Measurements from ENCODE around the gene ZBTB7B.
"Not testable (repeated sequence)": the region's sequence is repeated elsewhere in the genome, so short reads cannot be mapped to it uniquely, and the experiment has no call there.

The ZBTB7B gene

DNA sequence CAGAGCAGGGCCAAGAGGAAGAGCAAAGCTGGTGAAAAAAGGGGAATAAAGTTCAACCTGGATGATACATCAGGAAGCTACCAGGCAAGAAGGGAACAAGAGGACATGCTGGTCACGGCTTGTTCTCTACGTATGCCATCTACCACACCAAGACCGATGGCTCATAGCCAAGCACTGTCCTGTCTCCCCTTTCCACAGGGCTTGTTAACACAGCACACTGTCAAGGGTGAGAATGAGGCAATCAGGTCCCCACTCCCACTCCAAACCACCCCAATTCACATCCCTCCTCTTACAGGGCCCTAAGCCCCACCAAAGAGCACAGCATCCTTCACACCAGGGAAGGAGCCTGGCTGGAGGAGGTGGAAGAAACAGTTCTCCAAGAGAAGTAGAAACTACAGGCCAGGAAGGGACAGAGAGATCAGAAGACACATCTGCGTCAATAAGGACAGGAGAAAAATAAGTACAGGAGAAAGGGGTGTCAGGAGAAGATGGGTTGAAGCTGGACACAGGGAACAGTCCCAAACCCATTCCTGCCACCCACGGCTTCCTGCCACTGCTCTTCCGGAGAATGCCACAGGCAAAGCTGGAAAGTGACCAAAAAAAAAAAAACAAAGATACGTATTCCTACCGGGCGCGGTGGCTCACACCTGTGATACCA is 31.1 kb upstream of the ZBTB7B start:
- peaks cover 42% of the 10 kb centered on the region for H3K4me1 Mint-ChIP-seq
- peak overlapping the region; percentile 72 for H3K27ac Mint-ChIP-seq (ENCODE audit: low read depth)
- DNase-seq (ENCODE audit: low spot score in 2 of 2) (no peak), ATAC-seq (replicated peaks; ENCODE audit: extremely low read depth, poor library complexity, severe bottlenecking) (no peak)
- H3K4me3 Mint-ChIP-seq, result peak overlapping the region; percentile 29
- no peaks in the 10 kb centered on the region for H3K27me3 Mint-ChIP-seq
- peaks cover 17% of the 10 kb centered on the region for H3K36me3 Mint-ChIP-seq (ENCODE audit: insufficient read depth)
- H3K9me3 Mint-ChIP-seq, result no peaks in the 10 kb centered on the region

DNA sequence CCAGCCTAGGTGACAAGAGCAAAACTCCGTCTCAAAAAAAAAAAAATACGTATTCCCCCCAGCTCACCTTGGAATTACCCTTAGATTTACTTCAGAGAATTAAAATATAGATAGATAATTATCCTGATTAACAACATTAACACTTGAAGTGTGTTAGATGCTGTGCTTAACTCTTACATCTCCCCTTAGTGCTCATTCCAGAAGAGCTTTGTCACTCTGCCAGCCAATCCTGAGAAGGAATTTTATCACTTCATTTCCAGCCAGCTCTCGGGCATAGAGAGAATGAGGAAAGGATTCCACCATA is 30.4 kb upstream of the ZBTB7B start:
- H3K36me3 Mint-ChIP-seq (ENCODE audit: insufficient read depth), result peaks cover 14% of the 10 kb centered on the region
- H3K27ac Mint-ChIP-seq (ENCODE audit: low read depth), result no peak overlapping the region
- no peak overlapping the region for H3K4me3 Mint-ChIP-seq
- no peak for DNase-seq (ENCODE audit: low spot score in 2 of 2)
- no peak for ATAC-seq (replicated peaks; ENCODE audit: extremely low read depth, poor library complexity, severe bottlenecking)
- no peaks in the 10 kb centered on the region for H3K27me3 Mint-ChIP-seq
- H3K4me1 Mint-ChIP-seq, result peaks cover 42% of the 10 kb centered on the region
- no peaks in the 10 kb centered on the region for H3K9me3 Mint-ChIP-seq

DNA sequence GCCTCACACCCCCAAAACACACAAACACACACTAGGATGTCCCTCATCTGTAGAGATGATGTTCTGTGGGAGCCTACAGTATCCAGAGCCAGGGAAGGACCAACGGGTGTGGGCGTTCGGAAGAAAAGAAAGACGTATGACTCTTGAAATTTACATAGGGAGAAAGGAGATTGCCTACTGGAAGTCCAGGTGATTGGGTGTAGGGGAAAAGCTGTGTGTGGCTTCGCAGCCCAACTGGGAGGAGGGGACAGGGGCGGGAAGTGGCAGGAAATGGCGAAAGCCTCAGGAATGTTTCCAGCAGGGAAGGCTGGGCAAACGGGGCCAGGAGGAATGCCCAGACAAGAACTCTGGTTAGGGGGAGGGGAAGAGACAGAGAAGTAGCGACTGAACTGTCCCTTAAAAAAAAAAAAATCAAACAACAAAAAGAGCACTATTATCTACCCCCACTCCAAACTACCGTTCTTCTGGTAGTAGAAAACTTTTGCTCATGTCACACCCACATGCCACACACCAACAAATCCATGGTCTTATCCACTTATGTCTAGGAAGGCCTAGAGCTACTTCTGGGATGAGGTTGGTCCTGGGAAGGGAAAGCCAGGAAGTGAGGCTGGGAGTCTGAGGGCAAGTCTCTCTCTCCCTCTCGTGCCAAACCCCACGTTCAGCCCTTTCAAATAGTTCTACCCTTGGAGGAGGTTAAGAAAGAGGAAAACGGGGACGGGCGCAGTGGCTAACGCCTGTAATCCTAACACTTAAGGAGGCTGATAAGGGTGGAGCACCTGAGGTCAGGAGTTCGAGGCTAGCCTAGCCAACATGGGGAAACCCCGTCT is 29.9 kb upstream of the ZBTB7B start:
- no peak overlapping the region for H3K27ac Mint-ChIP-seq (ENCODE audit: low read depth)
- DNase-seq (ENCODE audit: low spot score in 2 of 2), result no peak
- no peak overlapping the region for H3K4me3 Mint-ChIP-seq
- H3K4me1 Mint-ChIP-seq, result peaks cover 42% of the 10 kb centered on the region
- no peak for ATAC-seq (replicated peaks; ENCODE audit: extremely low read depth, poor library complexity, severe bottlenecking)
- H3K9me3 Mint-ChIP-seq, result no peaks in the 10 kb centered on the region
- peaks cover 12% of the 10 kb centered on the region for H3K36me3 Mint-ChIP-seq (ENCODE audit: insufficient read depth)
- no peaks in the 10 kb centered on the region for H3K27me3 Mint-ChIP-seq

DNA sequence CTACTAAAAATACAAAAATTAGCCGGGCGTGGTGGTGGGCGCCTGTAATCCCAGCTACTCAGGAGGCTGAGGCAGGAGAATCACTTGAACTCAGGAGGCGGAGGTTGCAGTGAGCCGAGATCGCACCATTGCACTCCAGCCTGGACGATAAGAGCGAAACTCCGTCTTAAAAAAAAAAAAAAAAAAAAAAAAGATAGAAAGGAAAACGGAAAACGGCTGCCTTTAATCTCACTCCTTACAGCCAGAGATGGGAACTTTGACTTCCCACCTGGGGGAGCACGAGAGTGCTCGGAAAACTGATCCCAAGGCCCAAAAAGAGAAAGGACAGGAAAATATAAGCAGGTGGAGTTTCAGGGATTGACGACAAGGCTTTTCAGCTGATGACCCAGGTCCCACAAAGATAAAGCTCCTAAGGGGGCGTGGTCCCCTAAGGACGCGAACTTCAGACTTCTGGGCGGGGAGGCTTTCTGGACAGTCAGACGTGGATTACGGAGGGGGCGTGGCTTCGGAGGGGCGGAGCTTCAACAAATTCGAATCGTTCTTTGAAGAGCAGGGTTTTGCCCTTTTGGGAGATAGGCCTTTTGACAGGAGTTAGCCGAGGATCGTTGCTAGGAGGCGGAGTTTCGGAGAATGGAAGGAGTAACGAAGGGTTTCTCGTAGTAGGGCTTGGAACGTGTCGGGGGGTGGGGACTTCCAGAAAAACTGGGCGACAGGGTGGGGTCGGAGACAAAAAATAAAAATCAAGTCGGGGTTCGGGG is 29.1 kb upstream of the ZBTB7B start:
- ATAC-seq (replicated peaks; ENCODE audit: extremely low read depth, poor library complexity, severe bottlenecking) (peak; percentile 15), DNase-seq (ENCODE audit: low spot score in 2 of 2) (peak; percentile 83 to 85)
- Mint-ChIP-seq H3K4me1 (peaks cover 36% of the 10 kb centered on the region), H3K9me3 (no peaks in the 10 kb centered on the region), H3K27me3 (no peaks in the 10 kb centered on the region), H3K27ac (ENCODE audit: low read depth) (no peak overlapping the region), H3K4me3 (no peak overlapping the region), H3K36me3 (ENCODE audit: insufficient read depth) (peaks cover 7% of the 10 kb centered on the region)

DNA sequence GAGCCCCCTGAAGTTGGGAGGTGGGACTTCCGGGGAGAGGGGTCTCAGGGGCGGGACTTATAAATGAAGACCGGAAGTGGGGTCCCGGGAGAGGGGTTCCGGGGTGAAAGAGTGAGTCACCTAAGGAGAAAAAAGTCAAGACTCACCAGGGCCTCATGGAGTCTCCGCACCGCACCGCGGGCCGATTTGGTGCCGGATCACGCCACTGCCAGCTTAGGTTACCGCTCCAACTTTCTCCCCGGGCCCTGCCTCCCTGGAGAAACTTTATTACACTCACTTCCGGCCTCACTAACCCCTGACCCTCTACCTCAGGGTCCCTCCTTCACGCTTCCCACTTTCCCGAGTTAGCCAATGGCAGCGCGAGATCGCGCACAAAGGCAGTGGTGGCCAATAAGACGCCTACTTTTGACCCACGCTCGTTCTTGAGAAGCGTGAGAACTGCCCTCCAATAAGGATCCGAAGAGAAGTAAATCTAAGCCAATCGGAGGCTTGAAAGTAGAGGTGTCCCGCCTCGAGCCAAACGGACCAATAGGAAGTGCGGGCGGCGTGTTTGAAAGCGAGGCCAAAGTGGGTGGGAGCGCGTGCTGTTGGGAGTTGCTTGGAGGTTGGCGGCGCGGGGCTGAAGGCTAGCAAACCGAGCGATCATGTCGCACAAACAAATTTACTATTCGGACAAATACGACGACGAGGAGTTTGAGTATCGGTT is 28.3 kb upstream of the ZBTB7B start, which contains the start of gene CKS1B:
TSS of gene CKS1B (plus strand) at position 580 of the 706 bp plus-strand sequence. CDS start at position 645, 65 bp downstream.
- peaks cover 2% of the 10 kb centered on the region for H3K36me3 Mint-ChIP-seq (ENCODE audit: insufficient read depth)
- no peaks in the 10 kb centered on the region for H3K9me3 Mint-ChIP-seq
- no peaks in the 10 kb centered on the region for H3K27me3 Mint-ChIP-seq
- peak; percentile 97 to 99 for DNase-seq (ENCODE audit: low spot score in 2 of 2)
- peak; percentile 88 for ATAC-seq (replicated peaks; ENCODE audit: extremely low read depth, poor library complexity, severe bottlenecking)
- H3K27ac Mint-ChIP-seq (ENCODE audit: low read depth), result no peak within 1 kb of the TSS
- H3K4me3 Mint-ChIP-seq, result no peak within 1 kb of the TSS
- peaks cover 29% of the 10 kb centered on the region for H3K4me1 Mint-ChIP-seq

DNA sequence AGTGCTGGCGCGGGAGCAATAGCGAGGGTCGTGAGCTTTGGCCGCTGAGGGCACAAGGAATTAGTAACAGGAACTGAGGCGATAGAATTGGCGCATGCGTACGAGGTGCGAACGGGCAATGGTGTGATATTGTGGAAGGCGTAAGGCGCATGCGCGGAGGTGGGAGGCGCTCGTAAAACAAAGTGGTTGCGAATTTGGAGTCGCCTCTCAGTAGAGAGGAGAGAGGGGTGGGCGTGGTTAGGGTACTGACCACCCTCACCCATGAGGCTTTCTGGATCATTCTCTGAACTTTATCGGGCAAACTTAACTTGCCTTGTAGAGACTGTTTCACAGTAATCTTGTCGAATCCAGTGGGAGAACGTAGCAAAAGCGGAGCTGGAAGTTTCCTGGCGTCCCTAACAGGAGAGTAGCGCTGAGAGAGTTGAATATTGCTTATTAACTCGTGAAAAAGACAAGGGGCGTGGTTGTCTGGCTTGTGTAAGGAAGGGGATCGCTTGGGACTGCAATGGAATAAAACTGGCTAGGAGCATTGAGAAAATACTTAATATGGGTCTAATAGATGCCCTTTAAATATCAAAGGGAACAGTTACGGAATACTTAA is 27.7 kb upstream of the ZBTB7B start:
- Mint-ChIP-seq H3K4me3 (no peak overlapping the region), H3K36me3 (ENCODE audit: insufficient read depth) (peaks cover 2% of the 10 kb centered on the region), H3K27me3 (no peaks in the 10 kb centered on the region), H3K27ac (ENCODE audit: low read depth) (no peak overlapping the region), H3K9me3 (no peaks in the 10 kb centered on the region), H3K4me1 (peaks cover 24% of the 10 kb centered on the region)
- DNase-seq (ENCODE audit: low spot score in 2 of 2) (peak in 1 of 2 donors; percentile 92), ATAC-seq (replicated peaks; ENCODE audit: extremely low read depth, poor library complexity, severe bottlenecking) (peak; percentile 49)

DNA sequence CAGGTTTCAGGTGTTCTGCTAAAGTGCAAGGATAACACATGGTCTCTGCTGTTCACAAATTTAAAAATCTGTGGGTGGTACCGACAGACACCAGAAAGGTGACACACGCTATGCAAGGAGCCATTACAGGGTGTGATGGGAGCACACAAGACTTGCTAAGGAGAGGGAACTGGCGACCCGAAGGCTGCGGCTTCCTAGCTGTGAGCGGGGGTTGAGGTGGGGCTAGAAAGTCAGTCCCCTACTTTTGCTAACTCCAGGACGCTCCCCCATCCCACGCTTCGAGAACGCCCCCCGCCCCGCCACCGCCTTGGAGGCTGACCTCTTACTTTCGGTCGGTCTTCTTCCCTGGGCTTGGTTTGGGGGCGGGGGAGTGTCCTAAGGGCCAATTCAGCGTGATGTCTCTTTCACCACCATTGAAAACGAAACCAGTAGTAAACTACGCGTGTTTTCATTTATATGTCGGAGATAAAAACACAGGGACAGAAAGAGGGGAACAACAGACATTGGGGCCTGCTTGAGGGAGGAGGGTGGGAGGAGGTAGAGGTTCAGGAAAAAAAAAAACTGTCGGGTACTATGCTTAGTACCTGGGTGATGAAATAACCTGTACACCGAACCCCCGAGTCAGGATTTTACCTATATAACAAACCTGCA is 27.1 kb upstream of the ZBTB7B start:
- DNase-seq (ENCODE audit: low spot score in 2 of 2) (no peak), ATAC-seq (replicated peaks; ENCODE audit: extremely low read depth, poor library complexity, severe bottlenecking) (no peak)
- Mint-ChIP-seq H3K4me3 (no peak overlapping the region), H3K27me3 (no peaks in the 10 kb centered on the region), H3K9me3 (no peaks in the 10 kb centered on the region), H3K4me1 (peaks cover 24% of the 10 kb centered on the region), H3K27ac (ENCODE audit: low read depth) (no peak overlapping the region), H3K36me3 (ENCODE audit: insufficient read depth) (peaks cover 2% of the 10 kb centered on the region)

DNA sequence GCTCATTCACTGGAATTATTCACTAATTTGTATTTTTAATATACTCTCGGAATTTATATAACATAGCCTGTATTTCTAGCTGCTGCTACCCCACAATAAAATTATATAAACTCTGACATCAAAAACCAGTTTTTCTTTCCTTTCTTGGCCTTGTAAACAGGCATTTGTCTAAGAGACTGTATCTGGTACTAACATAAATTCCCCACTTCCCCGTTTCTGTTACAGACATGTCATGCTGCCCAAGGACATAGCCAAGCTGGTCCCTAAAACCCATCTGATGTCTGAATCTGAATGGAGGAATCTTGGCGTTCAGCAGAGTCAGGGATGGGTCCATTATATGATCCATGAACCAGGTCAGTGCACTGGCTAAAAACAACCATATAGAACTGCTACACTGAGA is 24.8 kb upstream of the ZBTB7B start:
- ATAC-seq (replicated peaks; ENCODE audit: extremely low read depth, poor library complexity, severe bottlenecking); H3K27ac Mint-ChIP-seq (ENCODE audit: low read depth); H3K9me3 Mint-ChIP-seq; H3K27me3 Mint-ChIP-seq; H3K4me3 Mint-ChIP-seq; H3K36me3 Mint-ChIP-seq (ENCODE audit: insufficient read depth); DNase-seq (ENCODE audit: low spot score in 2 of 2); H3K4me1 Mint-ChIP-seq: not testable (repeated sequence)

DNA sequence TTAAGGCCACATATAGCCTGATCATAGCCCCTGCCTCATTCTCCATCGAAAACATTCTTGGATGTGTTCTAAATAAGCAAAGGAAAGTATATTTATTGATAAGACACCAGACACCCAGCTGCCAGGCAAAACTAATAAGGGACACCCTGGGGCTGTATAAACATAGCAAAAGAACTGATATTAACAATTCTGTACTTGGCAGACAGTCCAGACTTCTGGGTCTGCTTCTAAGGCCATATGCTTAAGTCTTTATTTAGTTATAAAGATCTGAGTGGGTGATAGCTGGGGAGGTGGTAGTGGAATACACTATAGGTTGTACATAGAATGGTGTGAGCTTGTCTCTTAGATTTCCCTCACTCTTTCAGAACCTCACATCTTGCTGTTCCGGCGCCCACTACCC is 24.2 kb upstream of the ZBTB7B start:
- ATAC-seq (replicated peaks; ENCODE audit: extremely low read depth, poor library complexity, severe bottlenecking) (no peak), DNase-seq (ENCODE audit: low spot score in 2 of 2) (no peak)
- H3K27me3 Mint-ChIP-seq, result no peaks in the 10 kb centered on the region
- H3K9me3 Mint-ChIP-seq, result no peaks in the 10 kb centered on the region
- H3K4me1 Mint-ChIP-seq, result no peaks in the 10 kb centered on the region
- H3K36me3 Mint-ChIP-seq (ENCODE audit: insufficient read depth), result no peaks in the 10 kb centered on the region
- H3K4me3 Mint-ChIP-seq, result no peak overlapping the region
- H3K27ac Mint-ChIP-seq (ENCODE audit: low read depth), result no peak overlapping the region

DNA sequence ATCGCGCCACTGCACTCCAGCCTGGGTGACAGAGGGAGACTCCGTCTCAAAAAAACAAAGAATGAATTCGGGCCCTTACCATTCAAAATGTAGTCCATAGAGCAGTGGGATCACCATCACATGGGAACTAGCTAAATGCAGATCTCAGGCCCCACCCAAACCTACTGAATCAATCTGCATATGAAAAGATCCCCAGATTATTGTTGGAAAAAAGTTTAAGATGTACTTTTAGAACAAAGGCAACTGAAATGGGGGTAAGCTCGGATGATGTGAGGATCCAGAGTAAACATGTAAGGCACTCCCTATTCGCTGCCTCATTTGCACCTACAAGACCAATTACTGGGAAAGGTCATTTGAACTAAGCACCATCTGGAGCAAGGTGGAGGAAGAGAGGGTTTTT is 20.3 kb upstream of the ZBTB7B start:
- H3K27ac Mint-ChIP-seq (ENCODE audit: low read depth), result no peak overlapping the region
- H3K36me3 Mint-ChIP-seq (ENCODE audit: insufficient read depth), result peaks cover 10% of the 10 kb centered on the region
- H3K9me3 Mint-ChIP-seq, result no peaks in the 10 kb centered on the region
- H3K27me3 Mint-ChIP-seq, result no peaks in the 10 kb centered on the region
- H3K4me3 Mint-ChIP-seq, result no peak overlapping the region
- DNase-seq (ENCODE audit: low spot score in 2 of 2), result no peak
- ATAC-seq (replicated peaks; ENCODE audit: extremely low read depth, poor library complexity, severe bottlenecking), result no peak
- H3K4me1 Mint-ChIP-seq, result no peaks in the 10 kb centered on the region

DNA sequence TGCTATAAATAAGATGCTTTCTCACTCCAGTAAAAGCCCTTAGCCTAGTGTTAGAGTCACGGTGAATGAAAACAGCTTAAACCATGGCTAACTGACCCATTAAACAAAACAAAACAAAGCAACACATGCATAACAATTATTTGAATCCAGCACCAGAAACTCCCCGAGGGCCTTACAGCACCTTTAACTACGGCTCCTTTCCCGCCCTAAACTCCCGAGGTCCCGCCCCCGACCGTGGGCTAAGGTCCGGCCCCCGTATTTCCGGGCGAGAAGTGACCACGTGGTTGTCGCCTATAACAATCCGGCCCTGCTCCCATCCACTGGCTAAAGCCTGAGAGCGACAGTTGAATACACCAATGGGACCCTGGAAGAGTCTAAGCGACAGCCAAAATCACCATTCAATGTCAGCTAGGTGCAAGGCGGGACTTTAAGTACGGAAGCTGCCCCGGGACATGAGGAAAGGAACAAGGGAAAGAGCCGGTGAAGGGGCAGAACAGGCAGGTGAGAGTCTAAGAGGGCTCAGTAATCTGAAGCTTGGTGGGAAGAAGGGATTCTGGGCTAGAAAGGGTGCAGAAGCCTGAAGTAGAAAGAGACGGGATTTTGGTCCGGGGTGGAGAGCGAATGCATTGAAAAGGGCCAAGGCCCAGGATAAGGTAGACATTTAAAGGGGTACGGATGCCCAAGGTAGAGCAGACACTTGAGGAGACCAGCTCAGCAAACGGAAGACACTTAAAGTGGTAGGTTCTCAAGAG is 19.5 kb upstream of the ZBTB7B start, which contains the start of gene FLAD1:
TSS of gene FLAD1 (plus strand) at position 448 of the 752 bp plus-strand sequence. CDS start 351 bp downstream, outside the sequence.
- Mint-ChIP-seq H3K27ac (ENCODE audit: low read depth) (no peak within 1 kb of the TSS), H3K36me3 (ENCODE audit: insufficient read depth) (peaks cover 16% of the 10 kb centered on the region), H3K4me3 (no peak within 1 kb of the TSS), H3K27me3 (no peaks in the 10 kb centered on the region), H3K9me3 (no peaks in the 10 kb centered on the region), H3K4me1 (no peaks in the 10 kb centered on the region)
- DNase-seq (ENCODE audit: low spot score in 2 of 2), result peak; percentile 80 to 94
- peak; percentile 100 for ATAC-seq (replicated peaks; ENCODE audit: extremely low read depth, poor library complexity, severe bottlenecking)
